Fibroblast of villous mesenchyme (primary cell): ENCODE measurements around the gene HOXB3. TPM values are rescaled to one million over a fixed set of nuclear protein-coding genes. Genes with fewer than 3 reads are reported as not detected.

Source experiments
- DNase-seq: peaks from one replicate; pipeline ENCODE4 v3.0.0-alpha.2; 2010; ENCODE audit warnings: low read depth
- H3K4me3 ChIP-seq: 2 replicates; pipeline ENCODE4 v1.5.1; 2011; ENCODE audit warnings: low read depth, mild to moderate bottlenecking, low read length
- CTCF ChIP-seq: IDR thresholded peaks from 2 replicates; pipeline ENCODE4 v1.5.1; 2012; ENCODE audit warnings: low read depth, mild to moderate bottlenecking, low read length; ENCODE audit not compliant: insufficient read depth
- total RNA-seq: library from RNA; depleted of rRNA; stranded (reverse); fragments of >200 nt; gene quantifications from 2 replicates; pipeline ENCODE4 v1.2.3, GENCODE V29; 2012

The HOXB3 gene
- total RNA-seq, 1 donor = 4.3 TPM

- no peak for TF ChIP-seq CTCF
- no peak overlapping the region for H3K4me3 ChIP-seq
- no peak for DNase-seq
These were observed 41.3 kb downstream of the HOXB3 start for GRCh38 chr17:48548523-48549280.

- H3K4me3 ChIP-seq = peak overlapping the region; percentile 21
- DNase-seq = peak; percentile 63
- TF ChIP-seq CTCF = no peak
These were observed 42.1 kb downstream of the HOXB3 start for GRCh38 chr17:48547808-48548522.

- no peak for TF ChIP-seq CTCF
- DNase-seq = peak; percentile 76
- H3K4me3 ChIP-seq = peak overlapping the region; percentile 23
These were observed 42.9 kb downstream of the HOXB3 start for GRCh38 chr17:48546924-48547807.

- TF ChIP-seq CTCF = no peak
- DNase-seq = peak; percentile 34
- peak overlapping the region; percentile 23 for H3K4me3 ChIP-seq
These were observed 43.7 kb downstream of the HOXB3 start for GRCh38 chr17:48546137-48546923.

GRCh38 chr17:48545539-48545938 is 44.5 kb downstream of the HOXB3 start:
- no peak overlapping the region for H3K4me3 ChIP-seq
- no peak for TF ChIP-seq CTCF
- DNase-seq = no peak

- TF ChIP-seq CTCF = no peak
- H3K4me3 ChIP-seq = peak within 1 kb of the TSS; percentile 72
- no peak for DNase-seq
These were observed 45.0 kb downstream of the HOXB3 start, which contains the start of gene HOXB2 for GRCh38 chr17:48545022-48545375. Gene HOXB2 (minus strand): TSS chr17:48545109. CDS start chr17:48544911, 198 bp downstream.
